ENCODE measurements around the gene SCIN. TPM values are rescaled to one million over a fixed set of nuclear protein-coding genes. Genes with fewer than 3 reads are reported as not detected.

SCIN gene
- total and polyA plus RNA-seq, 2 donors (not counting 1 experiment from before 2014, with no cell fraction given) = 0.49 to 0.97 TPM

DNA sequence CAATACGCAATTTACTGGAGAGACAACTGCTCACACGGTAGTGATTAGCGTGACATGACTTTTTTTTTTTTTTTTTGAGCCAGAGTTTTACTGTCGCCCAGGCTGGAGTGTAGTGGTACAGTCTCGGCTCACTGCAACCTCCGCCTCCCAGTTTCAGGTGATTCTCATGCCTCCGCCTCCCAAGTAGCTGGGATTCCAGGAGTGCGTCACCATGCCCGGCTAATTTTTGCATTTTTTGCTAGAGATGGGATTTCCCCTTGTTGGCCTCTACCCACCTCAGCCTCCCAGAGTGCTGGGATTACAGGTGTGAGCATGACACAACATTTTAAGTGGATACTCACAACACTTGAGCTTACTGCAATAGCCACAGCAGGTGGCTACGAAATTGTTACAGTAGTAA lies 128.8 kb downstream of the SCIN start:
- no peaks in the 10 kb centered on the region for H3K36me3 ChIP-seq (replicated peaks in 1 of 2; ENCODE audit: control extremely low read depth in 1 of 2, control insufficient read depth in 1 of 2, extremely low read depth in 1 of 2, insufficient read depth in 2 of 2, low read length in 1 of 2)
- peaks cover 6% of the 10 kb centered on the region for H3K79me2 ChIP-seq (ENCODE audit: control insufficient read depth, insufficient read depth, low read length)
- ATAC-seq (ENCODE audit: low read depth) (no peak), DNase-seq (no peak)
- H2AFZ ChIP-seq (ENCODE audit: insufficient read depth, low read depth, low read length, poor library complexity, severe bottlenecking) = no peak overlapping the region
- ChIA-PET CTCF (no interaction called here), POLR2A (no interaction called here)
- peaks cover 5% of the 10 kb centered on the region for H3K9me3 Mint-ChIP-seq (ENCODE audit: insufficient read depth)
- no peak overlapping the region for H3K4me3 ChIP-seq (ENCODE audit: control extremely low read depth in 1 of 5, extremely low read depth in 1 of 5, insufficient read depth in 1 of 5, low read depth in 2 of 5, low read length in 4 of 5)
- peaks cover 18% of the 10 kb centered on the region for H3K4me1 Mint-ChIP-seq
- no peak overlapping the region for H3K4me3 Mint-ChIP-seq
- no peaks in the 10 kb centered on the region for H3K27me3 Mint-ChIP-seq
- H3K9ac ChIP-seq (ENCODE audit: low read length) = no peak overlapping the region
- WGBS (ENCODE audit: insufficient coverage) = 98% methylated on average over 7 of the region's 10 CpGs
- H4K20me1 ChIP-seq (ENCODE audit: control insufficient read depth, insufficient read depth, low read length, poor library complexity, severe bottlenecking) = no peaks in the 10 kb centered on the region
- no peak overlapping the region for H3K27ac Mint-ChIP-seq
- no peak overlapping the region for H3K27ac ChIP-seq (ENCODE audit: low read length in 2 of 2)
- TF ChIP-seq, protein P1, sequence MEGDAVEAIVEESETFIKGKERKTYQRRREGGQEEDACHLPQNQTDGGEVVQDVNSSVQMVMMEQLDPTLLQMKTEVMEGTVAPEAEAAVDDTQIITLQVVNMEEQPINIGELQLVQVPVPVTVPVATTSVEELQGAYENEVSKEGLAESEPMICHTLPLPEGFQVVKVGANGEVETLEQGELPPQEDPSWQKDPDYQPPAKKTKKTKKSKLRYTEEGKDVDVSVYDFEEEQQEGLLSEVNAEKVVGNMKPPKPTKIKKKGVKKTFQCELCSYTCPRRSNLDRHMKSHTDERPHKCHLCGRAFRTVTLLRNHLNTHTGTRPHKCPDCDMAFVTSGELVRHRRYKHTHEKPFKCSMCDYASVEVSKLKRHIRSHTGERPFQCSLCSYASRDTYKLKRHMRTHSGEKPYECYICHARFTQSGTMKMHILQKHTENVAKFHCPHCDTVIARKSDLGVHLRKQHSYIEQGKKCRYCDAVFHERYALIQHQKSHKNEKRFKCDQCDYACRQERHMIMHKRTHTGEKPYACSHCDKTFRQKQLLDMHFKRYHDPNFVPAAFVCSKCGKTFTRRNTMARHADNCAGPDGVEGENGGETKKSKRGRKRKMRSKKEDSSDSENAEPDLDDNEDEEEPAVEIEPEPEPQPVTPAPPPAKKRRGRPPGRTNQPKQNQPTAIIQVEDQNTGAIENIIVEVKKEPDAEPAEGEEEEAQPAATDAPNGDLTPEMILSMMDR (IDR thresholded peaks at IDR 0.05) = no peak
- no peak for TF ChIP-seq EZH2 (IDR thresholded peaks at IDR 0.05; ENCODE audit: borderline replicate concordance, insufficient read depth, low read depth, low read length, poor library complexity, severe bottlenecking)
- H3K27me3 ChIP-seq (replicated peaks in 1 of 4; ENCODE audit: control extremely low read depth in 1 of 4, control insufficient read depth in 3 of 4, insufficient read depth in 4 of 4, low read length in 3 of 4) = no peaks in the 10 kb centered on the region
- intact Hi-C loops (cut with micrococcal nuclease) = no loop called here
- peaks cover 0 to 9% (median 3%) of the 10 kb centered on the region in 3 donors for H3K9me3 ChIP-seq (ENCODE audit: control extremely low read depth in 1 of 3, control insufficient read depth in 2 of 3, insufficient read depth in 1 of 3, low read length in 2 of 3)
- H3K4me1 ChIP-seq (ENCODE audit: control insufficient read depth in 2 of 2, insufficient read depth in 2 of 2, low read length in 2 of 2) = peaks cover 3% of the 10 kb centered on the region in 2 donors
- H3K4me2 ChIP-seq (replicated peaks; ENCODE audit: low read depth, low read length, poor library complexity, severe bottlenecking) = no peak overlapping the region

DNA sequence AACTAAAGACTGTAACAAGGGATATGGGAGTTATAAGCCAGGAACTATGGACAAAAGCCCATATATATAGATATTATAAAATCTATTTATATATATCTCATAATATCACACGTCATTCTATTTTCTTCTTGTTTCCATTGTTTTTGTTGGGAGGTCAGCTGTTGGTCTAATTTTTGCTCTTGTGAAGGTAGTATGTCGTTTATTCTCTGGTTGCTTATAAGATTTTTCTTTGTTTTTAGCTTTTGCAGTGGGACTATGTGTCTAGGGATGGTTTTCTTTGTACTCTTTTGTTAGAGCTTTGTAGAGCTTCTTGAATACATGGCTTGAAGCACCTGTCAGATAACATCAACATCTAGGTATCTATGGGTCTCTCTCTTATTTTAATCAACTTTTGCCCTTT lies 130.9 kb downstream of the SCIN start:
- no peak for ATAC-seq (ENCODE audit: low read depth)
- no peak for DNase-seq
- Mint-ChIP-seq H3K4me1 (peaks cover 7% of the 10 kb centered on the region), H3K27ac (no peak overlapping the region), H3K27me3 (no peaks in the 10 kb centered on the region), H3K4me3 (no peak overlapping the region), H3K9me3 (ENCODE audit: insufficient read depth) (peaks cover 5% of the 10 kb centered on the region)
- TF ChIP-seq, protein P1 (IDR thresholded peaks at IDR 0.05) = no peak
- no peak for TF ChIP-seq EZH2 (IDR thresholded peaks at IDR 0.05; ENCODE audit: borderline replicate concordance, insufficient read depth, low read depth, low read length, poor library complexity, severe bottlenecking)
- peaks cover 6% of the 10 kb centered on the region for H3K79me2 ChIP-seq (ENCODE audit: control insufficient read depth, insufficient read depth, low read length)
- H3K4me3 ChIP-seq (ENCODE audit: control extremely low read depth in 1 of 5, extremely low read depth in 1 of 5, insufficient read depth in 1 of 5, low read depth in 2 of 5, low read length in 4 of 5) = no peak overlapping the region
- no peak overlapping the region for H2AFZ ChIP-seq (ENCODE audit: insufficient read depth, low read depth, low read length, poor library complexity, severe bottlenecking)
- intact Hi-C loops (cut with micrococcal nuclease) = no loop called here
- H3K27me3 ChIP-seq (replicated peaks in 1 of 4; ENCODE audit: control extremely low read depth in 1 of 4, control insufficient read depth in 3 of 4, insufficient read depth in 4 of 4, low read length in 3 of 4) = no peaks in the 10 kb centered on the region
- no CpG with 5 or more reads among the region's 2 CpGs for WGBS (ENCODE audit: insufficient coverage)
- no peak overlapping the region for H3K9ac ChIP-seq (ENCODE audit: low read length)
- ChIA-PET POLR2A (no interaction called here), CTCF (no interaction called here)
- H4K20me1 ChIP-seq (ENCODE audit: control insufficient read depth, insufficient read depth, low read length, poor library complexity, severe bottlenecking) = no peaks in the 10 kb centered on the region
- peaks cover 3% of the 10 kb centered on the region in 2 donors for H3K4me1 ChIP-seq (ENCODE audit: control insufficient read depth in 2 of 2, insufficient read depth in 2 of 2, low read length in 2 of 2)
- H3K4me2 ChIP-seq (replicated peaks; ENCODE audit: low read depth, low read length, poor library complexity, severe bottlenecking) = no peak overlapping the region
- H3K36me3 ChIP-seq (replicated peaks in 1 of 2; ENCODE audit: control extremely low read depth in 1 of 2, control insufficient read depth in 1 of 2, extremely low read depth in 1 of 2, insufficient read depth in 2 of 2, low read length in 1 of 2) = no peaks in the 10 kb centered on the region
- no peak overlapping the region for H3K27ac ChIP-seq (ENCODE audit: low read length in 2 of 2)
- H3K9me3 ChIP-seq (ENCODE audit: control extremely low read depth in 1 of 3, control insufficient read depth in 2 of 3, insufficient read depth in 1 of 3, low read length in 2 of 3) = peaks cover 0 to 9% (median 3%) of the 10 kb centered on the region in 3 donors
